HCT116 (cell line): ENCODE measurements around the gene LCN10.

Source experiments
- CTCF ChIP-seq, 3 experiments: fragments of 200-600 bp in 1 of 3; sonication (generic) in 1 of 3; IDR thresholded peaks in 2 of 3; conservative IDR thresholded peaks in 1 of 3; 2 replicates each; pipeline ENCODE4 v1.5.1; 2012 to 2017; ENCODE audit warnings: low read depth in 2 of 3, low read length in 2 of 3, antibody characterized with exemption in 1 of 3, borderline replicate concordance in 1 of 3, control low read depth in 1 of 3, mild to moderate bottlenecking in 1 of 3, mixed read lengths in 1 of 3, mixed run types in 1 of 3, moderate library complexity in 1 of 3; ENCODE audit not compliant: insufficient read depth in 1 of 3
- EZH2 ChIP-seq: fragments of 200-600 bp; sonication (generic); IDR thresholded peaks from 2 replicates; pipeline ENCODE4 v1.6.1; 2017; ENCODE audit warnings: antibody characterized with exemption, mixed run types
- SRF ChIP-seq: IDR thresholded peaks from 2 replicates; pipeline ENCODE4 v1.6.1; 2012; ENCODE audit warnings: low read depth

- TF ChIP-seq EZH2: no peak
- TF ChIP-seq SRF: no peak
- no peak for TF ChIP-seq CTCF (IDR thresholded peaks at IDR 0.05 in 2 of 3, conservative IDR thresholded peaks at IDR 0.05 in 1 of 3; ENCODE audit: borderline replicate concordance in 1 of 3, insufficient read depth in 1 of 3, low read depth in 2 of 3, low read length in 2 of 3)
Observed at GRCh38 chr9:136786451-136786850, 43.7 kb upstream of the LCN10 start.
